Suprapubic skin (tissue), 4 donors: ENCODE results near the gene CMTM3. TPM values are rescaled to one million over a fixed set of nuclear protein-coding genes. Genes with fewer than 3 reads are reported as not detected.

Source experiments
- DNase-seq, 2 donors: peaks; one replicate each; pipeline ENCODE4 v3.0.0-alpha.2; 2019; ENCODE audit warnings: low spot score in 2 of 2
- H3K27ac ChIP-seq: fragments of 200-600 bp; sonication (generic); one replicate; pipeline ENCODE4 v1.5.1; 2019
- H3K27me3 ChIP-seq: fragments of 200-600 bp; sonication (generic); one replicate; pipeline ENCODE4 v1.5.1; 2019
- H3K36me3 ChIP-seq: fragments of 200-600 bp; sonication (generic); one replicate; pipeline ENCODE4 v1.5.1; 2019
- H3K4me1 ChIP-seq: fragments of 200-600 bp; sonication (generic); one replicate; pipeline ENCODE4 v1.5.1; 2019
- H3K4me3 ChIP-seq: fragments of 200-600 bp; sonication (generic); one replicate; pipeline ENCODE4 v1.5.1; 2019; ENCODE audit warnings: mild to moderate bottlenecking
- H3K9me3 ChIP-seq: fragments of 200-600 bp; sonication (generic); one replicate; pipeline ENCODE4 v1.5.1; 2019
- CTCF ChIP-seq, 2 donors: fragments of 200-600 bp in 1 of 2; fragments of 450-650 bp in 1 of 2; sonication (generic) in 1 of 2; IDR thresholded peaks; one replicate each; pipeline ENCODE4 v1.5.1; 2016 to 2019; ENCODE audit warnings: antibody characterized with exemption in 2 of 2, mild to moderate bottlenecking in 1 of 2, moderate library complexity in 1 of 2
- EP300 ChIP-seq: sonication (generic); formaldehyde crosslinking; IDR thresholded peaks from one replicate; pipeline ENCODE4 v1.6.1; 2017; ENCODE audit warnings: antibody characterized with exemption
- POLR2A ChIP-seq, 2 donors: fragments of 450-650 bp; IDR thresholded peaks; one replicate each; pipeline ENCODE4 v1.6.1; 2017; ENCODE audit warnings: antibody characterized with exemption in 2 of 2, mild to moderate bottlenecking in 2 of 2, moderate library complexity in 2 of 2
- POLR2AphosphoS5 ChIP-seq, 3 donors: sonication (generic); formaldehyde crosslinking; IDR thresholded peaks; one replicate each; pipeline ENCODE4 v1.6.1; 2017; ENCODE audit warnings: antibody characterized with exemption in 3 of 3
- WGBS: methylation state at CpG from one replicate; pipeline ENCODE4 v1.1.5; 2018; 5-methylcytosine and 5-hydroxymethylcytosine counted together
- total RNA-seq, 4 donors: library from RNA; depleted of rRNA; stranded (reverse); fragments of >200 nt; gene quantifications; one replicate each; pipeline ENCODE4 v1.1.0, GENCODE V29; 2016

The CMTM3 gene
- total RNA-seq, 4 donors from 2014 or later = 6.5 to 15.5 (median 9.2) TPM

GRCh38 chr16:66569827-66570405, 34.6 kb upstream of the CMTM3 start:
- Histone ChIP-seq H3K27me3 (no peaks in the 10 kb centered on the region), H3K4me3 (no peak overlapping the region), H3K4me1 (peaks cover 11% of the 10 kb centered on the region), H3K36me3 (peaks cover 20% of the 10 kb centered on the region), H3K9me3 (no peaks in the 10 kb centered on the region), H3K27ac (no peak overlapping the region)
- no peak for TF ChIP-seq EP300
- TF ChIP-seq CTCF (IDR thresholded peaks at IDR 0.05) = no peak
- no peak for TF ChIP-seq POLR2AphosphoS5 (IDR thresholded peaks at IDR 0.05)
- no peak for TF ChIP-seq POLR2A (IDR thresholded peaks at IDR 0.05)
- DNase-seq = no peak
- 64% methylated on average over 3 of the region's 3 CpGs for WGBS

GRCh38 chr16:66572356-66572755, 32.1 kb upstream of the CMTM3 start:
- Histone ChIP-seq H3K27ac (no peak overlapping the region), H3K36me3 (no peaks in the 10 kb centered on the region), H3K4me3 (no peak overlapping the region), H3K27me3 (no peaks in the 10 kb centered on the region), H3K9me3 (no peaks in the 10 kb centered on the region), H3K4me1 (peaks cover 11% of the 10 kb centered on the region)
- no peak for TF ChIP-seq CTCF (IDR thresholded peaks at IDR 0.05)
- TF ChIP-seq POLR2AphosphoS5 (IDR thresholded peaks at IDR 0.05) = no peak
- TF ChIP-seq EP300 = no peak
- no peak for TF ChIP-seq POLR2A (IDR thresholded peaks at IDR 0.05)
- 74% methylated on average over 2 of the region's 2 CpGs for WGBS
- DNase-seq = no peak

- Histone ChIP-seq H3K27me3 (peaks cover 3% of the 10 kb centered on the region), H3K4me3 (no peak overlapping the region)
- TF ChIP-seq EP300 (no peak), CTCF (IDR thresholded peaks at IDR 0.05) (no peak), POLR2A (IDR thresholded peaks at IDR 0.05) (no peak), POLR2AphosphoS5 (IDR thresholded peaks at IDR 0.05) (no peak)
These were observed 30.4 kb upstream of the CMTM3 start for GRCh38 chr16:66574081-66574480.

DNA sequence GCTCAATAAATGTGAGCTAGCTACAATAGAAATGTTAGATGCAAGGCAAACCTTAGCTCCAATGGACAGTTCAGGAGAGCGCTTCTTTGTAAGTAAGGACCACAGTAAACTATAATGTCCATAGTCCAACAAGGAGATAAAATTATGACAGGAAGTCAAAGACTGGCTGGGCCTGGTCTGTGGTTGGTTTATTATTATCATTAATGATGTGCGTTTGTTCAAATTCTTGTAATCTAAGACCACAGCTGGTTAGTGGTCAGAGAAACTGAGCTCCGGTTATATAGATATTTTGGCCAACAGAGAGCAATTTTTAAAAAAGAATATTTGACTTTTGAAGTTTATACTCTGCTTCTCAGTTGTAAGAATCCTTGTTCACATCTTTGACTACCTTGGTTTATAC, 30.0 kb upstream of the CMTM3 start:
- Histone ChIP-seq H3K4me3 (no peak overlapping the region), H3K9me3 (no peaks in the 10 kb centered on the region), H3K4me1 (peaks cover 18% of the 10 kb centered on the region), H3K27ac (no peak overlapping the region), H3K36me3 (no peaks in the 10 kb centered on the region), H3K27me3 (peaks cover 5% of the 10 kb centered on the region)
- WGBS = 96% methylated on average over 3 of the region's 3 CpGs
- DNase-seq = no peak
- TF ChIP-seq POLR2A (IDR thresholded peaks at IDR 0.05) (no peak), CTCF (IDR thresholded peaks at IDR 0.05) (no peak), POLR2AphosphoS5 (IDR thresholded peaks at IDR 0.05) (no peak), EP300 (no peak)

More at GRCh38 chr16:66574081-66574480, 30.4 kb upstream of the CMTM3 start:
- no peaks in the 10 kb centered on the region for H3K9me3 ChIP-seq
- 93% methylated on average over 1 of the region's 1 CpG for WGBS
- no peaks in the 10 kb centered on the region for H3K36me3 ChIP-seq
- peaks cover 18% of the 10 kb centered on the region for H3K4me1 ChIP-seq
- no peak for DNase-seq
- H3K27ac ChIP-seq = no peak overlapping the region

GRCh38 chr16:66575060-66575459, 29.4 kb upstream of the CMTM3 start:
- no peaks in the 10 kb centered on the region for H3K9me3 ChIP-seq
- WGBS = 90% methylated on average over 3 of the region's 3 CpGs

More at GRCh38 chr16:66575060-66575459, 29.4 kb upstream of the CMTM3 start:
- Histone ChIP-seq H3K27me3 (peaks cover 5% of the 10 kb centered on the region), H3K36me3 (no peaks in the 10 kb centered on the region), H3K4me1 (peaks cover 13% of the 10 kb centered on the region), H3K4me3 (no peak overlapping the region), H3K27ac (no peak overlapping the region)
- TF ChIP-seq POLR2AphosphoS5 (IDR thresholded peaks at IDR 0.05) (no peak), POLR2A (IDR thresholded peaks at IDR 0.05) (no peak), CTCF (IDR thresholded peaks at IDR 0.05) (no peak), EP300 (no peak)
- DNase-seq = no peak
